Measurements from ENCODE around the gene VPS51. TPM values are rescaled to one million over a fixed set of nuclear protein-coding genes. Genes with fewer than 3 reads are reported as not detected.

VPS51 gene
- total and polyA plus RNA-seq, 9 of the 15 experiments (the other 6 are each of a cell fraction or from before 2014, with no cell fraction given), result 1.8 to 143 (median 46.8) TPM

DNA sequence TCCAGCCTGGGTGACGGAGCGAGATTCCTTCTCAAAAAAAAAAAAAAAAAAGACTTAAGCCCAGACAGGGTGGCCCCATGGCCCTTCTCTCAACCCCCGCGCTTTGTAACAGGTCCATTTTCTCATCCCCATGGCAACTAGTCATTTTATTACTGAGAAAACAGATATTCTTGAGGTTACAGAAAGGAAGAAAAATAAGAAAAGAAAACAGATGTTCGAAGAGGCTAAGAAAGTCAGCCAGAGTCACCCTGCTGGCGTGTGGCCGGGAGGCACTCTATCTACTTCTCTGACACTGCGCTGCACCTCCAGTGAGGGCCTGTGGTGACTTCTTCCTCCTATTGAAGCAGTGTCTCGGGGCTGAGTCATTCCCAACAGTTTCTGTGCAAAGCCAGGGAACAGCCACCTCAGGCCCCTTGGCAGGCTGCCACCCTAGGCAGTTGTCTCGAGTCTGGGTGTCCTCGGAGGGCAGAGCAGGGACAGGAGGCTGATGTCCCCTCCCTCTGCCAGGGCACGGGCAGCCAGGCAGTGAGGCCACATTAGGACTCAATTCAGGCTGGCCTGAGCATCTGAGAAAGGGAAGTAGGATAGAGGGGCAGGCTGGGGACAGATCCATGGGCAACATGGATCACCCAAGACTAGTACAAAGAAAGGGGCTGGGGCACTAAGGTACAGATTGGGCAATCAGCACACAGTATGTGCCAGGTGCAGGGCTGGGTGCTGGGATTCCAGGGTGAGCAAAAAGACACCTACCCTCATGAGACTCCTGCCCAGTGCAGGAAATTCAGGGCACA lies 54.7 kb downstream of the VPS51 start (continued):
- TF ChIP-seq ZFPM2 (CRISPR knock-in tag; IDR thresholded peaks at IDR 0.05) (no peak), COPS2 (conservative IDR thresholded peaks at IDR 0.05) (no peak), RAD51 (IDR thresholded peaks at IDR 0.05; ENCODE audit: borderline replicate concordance, low read depth) (no peak), MIER1 (IDR thresholded peaks at IDR 0.05; ENCODE audit: low read depth) (no peak), ERF (CRISPR knock-in tag; IDR thresholded peaks at IDR 0.05) (no peak), ILK (tag; IDR thresholded peaks at IDR 0.05; ENCODE audit: borderline replicate concordance, low read depth) (no peak), TAL1 (IDR thresholded peaks at IDR 0.05) (no peak), ZNF217 (CRISPR knock-in tag; IDR thresholded peaks at IDR 0.05) (no peak), CSDE1 (IDR thresholded peaks at IDR 0.05) (no peak), TBP (optimal IDR thresholded peaks at IDR 0.05; ENCODE audit: low read depth, low read length) (peak; percentile 55), GTF2A2 (tag; IDR thresholded peaks at IDR 0.05) (no peak), NRF1 (conservative IDR thresholded peaks at IDR 0.05 in 1 of 2, IDR thresholded peaks at IDR 0.05 in 1 of 2) (peak; percentile 76 to 78), KLF1 (tag; IDR thresholded peaks at IDR 0.05) (no peak), STAG1 (CRISPR knock-in tag; IDR thresholded peaks at IDR 0.05; ENCODE audit: borderline replicate concordance) (no peak)
- TF ChIP-seq, protein P1, sequence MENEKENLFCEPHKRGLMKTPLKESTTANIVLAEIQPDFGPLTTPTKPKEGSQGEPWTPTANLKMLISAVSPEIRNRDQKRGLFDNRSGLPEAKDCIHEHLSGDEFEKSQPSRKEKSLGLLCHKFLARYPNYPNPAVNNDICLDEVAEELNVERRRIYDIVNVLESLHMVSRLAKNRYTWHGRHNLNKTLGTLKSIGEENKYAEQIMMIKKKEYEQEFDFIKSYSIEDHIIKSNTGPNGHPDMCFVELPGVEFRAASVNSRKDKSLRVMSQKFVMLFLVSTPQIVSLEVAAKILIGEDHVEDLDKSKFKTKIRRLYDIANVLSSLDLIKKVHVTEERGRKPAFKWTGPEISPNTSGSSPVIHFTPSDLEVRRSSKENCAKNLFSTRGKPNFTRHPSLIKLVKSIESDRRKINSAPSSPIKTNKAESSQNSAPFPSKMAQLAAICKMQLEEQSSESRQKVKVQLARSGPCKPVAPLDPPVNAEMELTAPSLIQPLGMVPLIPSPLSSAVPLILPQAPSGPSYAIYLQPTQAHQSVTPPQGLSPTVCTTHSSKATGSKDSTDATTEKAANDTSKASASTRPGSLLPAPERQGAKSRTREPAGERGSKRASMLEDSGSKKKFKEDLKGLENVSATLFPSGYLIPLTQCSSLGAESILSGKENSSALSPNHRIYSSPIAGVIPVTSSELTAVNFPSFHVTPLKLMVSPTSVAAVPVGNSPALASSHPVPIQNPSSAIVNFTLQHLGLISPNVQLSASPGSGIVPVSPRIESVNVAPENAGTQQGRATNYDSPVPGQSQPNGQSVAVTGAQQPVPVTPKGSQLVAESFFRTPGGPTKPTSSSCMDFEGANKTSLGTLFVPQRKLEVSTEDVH (IDR thresholded peaks at IDR 0.05; ENCODE audit: low read depth, partially characterized antibody), result no peak
- TF ChIP-seq, protein P2, sequence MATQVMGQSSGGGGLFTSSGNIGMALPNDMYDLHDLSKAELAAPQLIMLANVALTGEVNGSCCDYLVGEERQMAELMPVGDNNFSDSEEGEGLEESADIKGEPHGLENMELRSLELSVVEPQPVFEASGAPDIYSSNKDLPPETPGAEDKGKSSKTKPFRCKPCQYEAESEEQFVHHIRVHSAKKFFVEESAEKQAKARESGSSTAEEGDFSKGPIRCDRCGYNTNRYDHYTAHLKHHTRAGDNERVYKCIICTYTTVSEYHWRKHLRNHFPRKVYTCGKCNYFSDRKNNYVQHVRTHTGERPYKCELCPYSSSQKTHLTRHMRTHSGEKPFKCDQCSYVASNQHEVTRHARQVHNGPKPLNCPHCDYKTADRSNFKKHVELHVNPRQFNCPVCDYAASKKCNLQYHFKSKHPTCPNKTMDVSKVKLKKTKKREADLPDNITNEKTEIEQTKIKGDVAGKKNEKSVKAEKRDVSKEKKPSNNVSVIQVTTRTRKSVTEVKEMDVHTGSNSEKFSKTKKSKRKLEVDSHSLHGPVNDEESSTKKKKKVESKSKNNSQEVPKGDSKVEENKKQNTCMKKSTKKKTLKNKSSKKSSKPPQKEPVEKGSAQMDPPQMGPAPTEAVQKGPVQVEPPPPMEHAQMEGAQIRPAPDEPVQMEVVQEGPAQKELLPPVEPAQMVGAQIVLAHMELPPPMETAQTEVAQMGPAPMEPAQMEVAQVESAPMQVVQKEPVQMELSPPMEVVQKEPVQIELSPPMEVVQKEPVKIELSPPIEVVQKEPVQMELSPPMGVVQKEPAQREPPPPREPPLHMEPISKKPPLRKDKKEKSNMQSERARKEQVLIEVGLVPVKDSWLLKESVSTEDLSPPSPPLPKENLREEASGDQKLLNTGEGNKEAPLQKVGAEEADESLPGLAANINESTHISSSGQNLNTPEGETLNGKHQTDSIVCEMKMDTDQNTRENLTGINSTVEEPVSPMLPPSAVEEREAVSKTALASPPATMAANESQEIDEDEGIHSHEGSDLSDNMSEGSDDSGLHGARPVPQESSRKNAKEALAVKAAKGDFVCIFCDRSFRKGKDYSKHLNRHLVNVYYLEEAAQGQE (IDR thresholded peaks at IDR 0.05; ENCODE audit: borderline replicate concordance), result no peak
- TF ChIP-seq, protein P2 (CRISPR knock-in tag; IDR thresholded peaks at IDR 0.05; ENCODE audit: low read depth), result no peak

Measured in K562 (cell line).